Limb (tissue), 2 donors: ENCODE results near the gene TMEM117.
"Not testable (repeated sequence)": the region's sequence is repeated elsewhere in the genome, so short reads cannot be mapped to it uniquely, and the experiment has no call there.

Source experiments
- DNase-seq, 2 donors: peaks; one replicate each; pipeline ENCODE4 v3.0.0-alpha.2; 2016; ENCODE audit errors: extremely low spot score in 2 of 2

TMEM117 gene

DNA sequence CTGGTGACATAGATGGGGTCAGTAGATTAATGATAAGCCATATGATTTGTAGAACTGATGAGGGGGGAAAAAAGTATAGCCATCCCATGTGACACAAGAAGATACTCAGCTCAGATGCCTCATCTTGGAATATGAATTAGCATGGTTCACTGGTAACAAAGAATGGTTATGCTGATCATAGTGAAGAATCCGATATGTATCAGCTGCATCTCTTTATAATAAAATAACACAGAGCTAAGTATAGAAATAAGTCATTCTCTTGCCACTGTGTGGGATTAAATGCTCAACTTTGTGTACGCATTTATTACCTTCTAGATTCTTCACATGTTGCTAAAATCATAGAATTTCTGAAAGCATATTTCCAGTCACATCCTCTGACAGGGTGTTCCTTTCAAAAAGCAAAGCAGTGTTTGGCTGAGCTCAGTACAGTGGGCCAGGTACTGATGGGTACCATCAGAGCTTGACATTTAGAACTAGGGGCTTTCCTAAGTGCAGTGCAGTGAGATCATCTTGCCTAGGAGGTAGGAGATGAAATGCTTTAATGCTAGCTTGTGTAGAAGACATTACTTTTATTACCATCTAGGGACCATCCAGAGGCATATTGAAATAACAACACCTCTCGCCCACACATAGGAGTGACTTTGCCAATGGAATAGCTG lies 256.2 kb downstream of the TMEM117 start:
- DNase-seq, result no peak

DNA sequence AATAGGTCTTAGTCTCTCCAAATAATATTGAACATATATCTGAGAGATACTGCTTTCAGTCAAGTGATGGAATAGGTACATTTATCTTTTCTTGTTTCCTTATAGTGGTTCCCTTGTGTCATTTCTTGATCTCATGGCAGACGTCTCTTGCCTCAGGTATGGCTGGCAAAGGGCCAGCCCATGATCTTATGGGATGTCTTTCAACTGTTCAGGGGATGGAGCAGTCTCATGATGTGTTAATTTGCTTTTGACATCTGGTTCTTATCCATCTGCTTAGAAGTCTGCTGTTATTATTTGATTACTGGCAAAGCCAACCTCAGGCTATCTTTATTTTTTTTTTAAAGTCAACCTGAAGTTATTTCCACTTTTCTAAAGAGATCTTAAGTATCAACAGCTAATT lies 262.9 kb downstream of the TMEM117 start:
- DNase-seq, result no peak

GRCh38 chr12:44099486-44099885 lies 263.6 kb downstream of the TMEM117 start:
- DNase-seq, result no peak

GRCh38 chr12:44100264-44100663 lies 264.4 kb downstream of the TMEM117 start:
- no peak for DNase-seq

DNA sequence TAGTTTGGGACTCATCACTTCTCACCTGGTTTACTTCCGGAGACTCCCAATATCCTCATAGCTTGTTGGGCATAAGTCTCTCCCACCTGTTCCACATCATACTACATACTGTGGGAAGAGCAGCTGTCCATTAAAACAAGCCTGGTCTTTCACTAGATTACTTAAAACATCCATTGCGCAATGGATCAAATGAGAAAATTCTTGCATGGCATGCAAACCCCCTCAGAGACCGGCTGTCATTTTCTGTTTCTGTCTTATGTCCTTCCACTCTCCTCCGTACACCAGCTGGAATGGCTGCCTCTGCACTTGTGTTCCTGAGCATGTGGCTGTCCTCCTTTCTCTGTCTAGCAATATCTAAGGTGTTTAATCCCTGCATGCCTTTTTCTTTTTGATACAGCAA lies 265.6 kb downstream of the TMEM117 start:
- DNase-seq, result no peak

- no peak for DNase-seq
Measured at GRCh38 chr12:44114906-44115305, 279.0 kb downstream of the TMEM117 start.

DNA sequence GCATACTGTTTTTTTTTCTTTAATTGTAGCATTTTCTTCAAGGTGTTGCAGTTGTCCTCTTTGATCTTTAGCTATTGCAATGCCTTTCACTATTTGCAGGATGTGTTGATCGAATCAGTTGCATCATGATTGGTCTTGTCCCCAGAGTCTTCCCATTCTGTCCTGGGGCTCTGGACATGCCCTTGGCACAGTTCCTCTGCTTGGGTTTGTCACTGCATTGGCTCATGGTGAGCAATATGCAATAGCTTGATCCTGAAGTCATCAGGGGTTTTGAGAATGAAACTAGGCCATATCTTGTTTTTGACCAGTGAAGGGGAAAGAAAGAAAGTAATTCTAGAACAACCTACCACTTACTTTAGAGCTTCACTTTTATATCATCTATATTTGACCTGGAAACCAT lies 281.5 kb downstream of the TMEM117 start:
- no peak for DNase-seq

DNA sequence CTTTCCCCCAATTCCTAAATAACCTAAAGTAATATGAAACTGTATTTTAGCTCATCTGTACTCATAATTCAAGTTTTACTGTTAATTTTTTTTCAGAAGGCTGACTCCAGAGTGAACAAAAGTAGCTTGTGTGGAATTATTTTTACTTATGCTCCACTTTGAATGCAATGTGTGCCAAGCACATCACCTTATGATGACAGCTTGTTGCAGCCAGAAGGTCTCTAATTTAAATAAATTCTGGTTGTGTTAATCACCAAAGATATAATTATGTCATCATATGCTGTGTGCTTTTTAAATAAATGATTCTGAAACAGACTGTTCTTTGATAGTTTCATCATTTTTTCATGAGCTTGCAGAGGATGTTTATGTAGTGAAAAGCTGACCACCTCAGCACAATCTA lies 283.1 kb downstream of the TMEM117 start:
- DNase-seq, result no peak

DNA sequence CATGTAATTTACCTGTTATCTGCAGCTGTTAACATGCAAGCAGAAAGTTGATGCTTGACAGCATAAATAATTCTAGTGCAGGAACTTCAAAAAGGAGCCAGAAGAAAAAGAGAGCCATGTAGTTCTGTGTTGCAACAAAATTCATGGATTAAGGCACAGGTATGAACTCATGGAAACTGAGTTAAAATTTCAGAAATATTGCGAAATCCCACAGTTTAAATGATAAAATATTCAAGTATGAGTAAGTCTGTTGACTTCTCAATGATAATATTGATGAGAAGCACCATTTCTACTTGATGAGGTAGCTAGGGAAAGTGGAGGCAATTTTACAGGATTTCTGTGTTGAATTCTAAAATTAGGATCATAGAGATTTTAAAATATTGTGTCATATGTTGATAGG lies 290.9 kb downstream of the TMEM117 start:
- DNase-seq, result no peak

GRCh38 chr12:44127966-44128710 lies 292.3 kb downstream of the TMEM117 start:
- no peak for DNase-seq

GRCh38 chr12:44143175-44143574 lies 307.3 kb downstream of the TMEM117 start:
- DNase-seq, result no peak

- no peak for DNase-seq
Measured at GRCh38 chr12:44148936-44149335, 313.1 kb downstream of the TMEM117 start.

GRCh38 chr12:44154128-44154527 lies 318.2 kb downstream of the TMEM117 start:
- DNase-seq, result peak in 1 of 2 donors; percentile 9

- no peak for DNase-seq
Measured at GRCh38 chr12:44155358-44155757, 319.5 kb downstream of the TMEM117 start.

- no peak for DNase-seq
Measured at GRCh38 chr12:44157359-44157758, 321.5 kb downstream of the TMEM117 start.

DNA sequence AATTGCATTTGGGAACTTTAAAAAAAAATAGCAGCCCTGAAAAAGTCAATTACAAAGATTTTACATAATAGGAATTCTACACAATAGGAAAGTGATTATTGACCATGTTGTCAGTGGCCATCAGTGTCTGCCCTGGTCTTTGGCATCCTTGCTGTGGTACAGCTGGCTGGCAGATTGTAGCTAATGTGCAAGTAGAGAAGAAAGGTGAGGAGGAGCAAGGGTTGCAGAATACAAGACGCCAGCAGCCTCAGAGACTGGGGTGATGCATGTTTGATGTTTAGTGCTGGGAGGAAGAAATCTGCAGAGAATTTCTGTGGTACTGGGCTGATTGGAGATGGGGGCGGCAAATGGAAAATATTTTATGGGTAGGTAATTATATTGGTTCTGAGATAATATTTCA lies 322.9 kb downstream of the TMEM117 start:
- DNase-seq, result no peak

GRCh38 chr12:44159216-44159615 lies 323.3 kb downstream of the TMEM117 start:
- DNase-seq, result no peak

GRCh38 chr12:44159862-44160261 lies 324.0 kb downstream of the TMEM117 start:
- DNase-seq, result no peak

DNA sequence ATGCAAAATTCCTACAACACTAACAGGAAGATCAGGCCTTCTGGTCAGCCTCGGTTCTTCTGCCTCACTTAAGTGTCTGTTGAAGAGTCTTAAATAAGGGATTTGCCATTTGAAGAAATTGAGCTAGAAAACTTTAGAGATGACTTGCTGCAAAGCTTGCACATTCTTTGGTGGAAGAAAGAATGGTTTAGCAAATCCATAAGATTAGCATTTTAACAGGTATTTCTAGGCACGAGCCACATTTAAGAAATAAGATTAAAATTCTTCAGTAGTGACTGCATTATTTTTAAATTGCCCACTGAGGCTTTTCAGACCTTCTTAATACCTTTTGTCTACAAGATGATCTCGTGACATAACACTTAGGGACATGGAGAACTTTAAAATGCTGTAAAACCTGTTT lies 327.1 kb downstream of the TMEM117 start:
- no peak for DNase-seq

GRCh38 chr12:44174053-44174452 lies 338.2 kb downstream of the TMEM117 start:
- DNase-seq, result no peak

DNA sequence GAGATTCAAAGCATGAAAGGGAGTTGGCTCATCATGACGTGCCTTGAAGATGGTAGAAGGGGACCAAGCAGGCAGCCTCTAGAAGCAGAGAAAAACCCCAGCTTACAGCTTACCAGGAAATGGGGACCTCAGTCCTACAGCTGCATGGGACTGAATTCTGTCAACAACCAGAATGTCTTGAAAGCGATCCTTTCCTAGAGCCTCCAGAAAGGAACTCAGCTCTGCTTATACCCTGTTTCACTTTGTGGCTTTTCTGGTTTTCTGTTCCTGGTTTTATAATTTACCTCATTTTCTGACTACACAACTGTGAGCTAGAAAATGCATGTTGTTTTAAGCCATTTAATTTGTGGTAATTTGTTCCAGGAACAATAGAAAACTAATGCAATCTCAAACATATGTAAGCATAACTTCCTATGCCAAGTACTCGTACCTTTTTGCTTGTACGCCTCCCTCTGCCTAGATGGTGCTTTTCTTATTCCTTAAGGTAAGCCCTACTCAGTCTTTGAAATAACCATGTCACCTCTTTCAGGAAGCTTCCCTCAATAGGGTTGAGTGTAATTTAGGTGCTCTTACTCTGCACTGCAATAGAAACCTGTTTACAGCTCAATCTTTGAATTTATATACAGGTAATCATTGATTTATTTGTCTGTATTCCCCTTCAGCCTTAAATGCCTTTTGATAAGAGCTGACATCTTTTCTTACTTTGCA lies 348.8 kb downstream of the TMEM117 start:
- DNase-seq, result no peak

DNA sequence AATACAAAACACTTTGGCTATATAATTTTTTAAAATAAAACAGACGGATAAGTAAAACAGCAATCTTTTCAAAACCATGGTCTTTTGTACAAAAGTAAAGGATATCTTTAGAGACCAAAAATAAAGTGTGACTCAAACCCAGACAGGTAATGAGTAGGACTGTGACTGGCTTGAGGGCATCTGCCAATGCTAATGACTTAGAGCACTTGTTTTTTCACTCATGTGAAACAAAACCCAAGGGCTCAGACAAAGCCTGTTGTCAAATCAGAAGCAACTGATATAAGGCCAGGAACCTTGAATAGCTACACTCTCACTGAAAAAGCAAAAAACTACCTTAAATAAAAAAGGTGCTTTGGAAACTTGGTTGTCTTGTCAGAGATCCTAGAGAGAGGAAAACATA lies 357.4 kb downstream of the TMEM117 start:
- DNase-seq, result no peak

DNA sequence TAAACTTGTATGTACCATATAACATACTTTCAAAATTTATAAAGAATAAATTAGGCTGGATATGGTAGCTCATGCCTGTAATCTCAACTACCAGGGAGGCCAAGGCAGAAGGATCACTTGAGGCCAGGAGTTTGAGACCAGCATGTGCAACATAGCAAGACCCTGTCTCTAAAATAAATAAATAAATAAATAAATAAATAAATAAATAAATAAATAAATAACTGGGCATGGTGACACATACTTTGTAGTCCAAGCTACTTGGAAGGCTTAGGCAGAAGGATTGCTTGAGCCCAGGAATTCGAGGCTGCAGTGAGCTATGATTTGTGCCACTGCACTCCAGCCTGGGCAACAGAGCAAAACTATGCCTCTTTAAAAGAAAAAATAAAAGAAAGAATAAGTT lies 359.8 kb downstream of the TMEM117 start:
- not testable (repeated sequence) for DNase-seq
